Skin epidermis (tissue), 12 donors: Measurements from ENCODE around the gene FKBP9.

Experiments
- H3K27ac ChIP-seq, 21 experiments: fragments of 200-600 bp; sonication (generic) in 11 of 21; one replicate each; pipeline ENCODE4 v1.5.0; 2020; ENCODE audit warnings: mild to moderate bottlenecking in 3 of 21, inconsistent platforms in 2 of 21, moderate library complexity in 2 of 21
- H3K4me3 ChIP-seq, 7 experiments: fragments of 200-600 bp; sonication (generic) in 2 of 7; one replicate each; pipeline ENCODE4 v1.5.0; 2020; ENCODE audit warnings: inconsistent platforms in 2 of 7, mild to moderate bottlenecking in 2 of 7, moderate library complexity in 1 of 7

FKBP9 gene

DNA sequence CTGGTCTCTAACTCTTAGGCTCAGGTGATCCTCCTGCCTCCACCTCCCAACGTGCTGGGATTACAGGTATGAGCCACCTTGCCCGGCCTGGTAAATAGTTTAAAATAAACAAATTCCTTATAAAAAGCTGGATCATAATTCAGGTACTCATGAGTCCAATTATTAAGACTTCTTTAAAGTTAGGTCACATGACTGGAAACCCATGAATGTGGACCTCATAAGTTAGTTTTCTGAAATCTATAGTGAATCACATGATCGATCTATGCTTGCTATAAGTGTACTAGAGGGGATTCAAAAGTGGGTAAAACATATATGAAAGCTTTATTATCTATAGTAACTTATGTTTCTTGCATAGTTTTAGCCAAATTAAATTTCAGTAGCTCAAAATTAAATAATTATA lies 91.0 kb downstream of the FKBP9 start:
- Histone ChIP-seq H3K4me3 (no peak overlapping the region), H3K27ac (no peak overlapping the region)

DNA sequence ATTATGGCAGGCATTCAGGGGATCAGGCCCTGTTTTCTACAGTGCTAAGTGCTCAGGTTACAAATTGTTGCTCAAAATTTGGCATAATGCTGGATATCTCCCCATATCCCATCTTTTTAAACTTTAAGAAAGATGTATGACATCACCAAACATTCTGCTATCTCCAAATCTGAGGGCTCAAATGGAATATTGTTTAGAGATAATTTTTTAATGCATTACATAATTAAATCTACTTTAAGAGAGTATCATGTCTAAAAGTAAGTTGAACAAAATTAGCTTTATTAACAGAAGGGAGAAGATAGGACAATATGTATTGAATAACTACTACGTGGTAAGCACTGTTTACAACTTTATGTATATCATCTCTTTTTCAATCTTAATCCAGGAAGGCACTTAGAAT lies 91.5 kb downstream of the FKBP9 start:
- no peak overlapping the region for H3K4me3 ChIP-seq
- H3K27ac ChIP-seq, result no peak overlapping the region

DNA sequence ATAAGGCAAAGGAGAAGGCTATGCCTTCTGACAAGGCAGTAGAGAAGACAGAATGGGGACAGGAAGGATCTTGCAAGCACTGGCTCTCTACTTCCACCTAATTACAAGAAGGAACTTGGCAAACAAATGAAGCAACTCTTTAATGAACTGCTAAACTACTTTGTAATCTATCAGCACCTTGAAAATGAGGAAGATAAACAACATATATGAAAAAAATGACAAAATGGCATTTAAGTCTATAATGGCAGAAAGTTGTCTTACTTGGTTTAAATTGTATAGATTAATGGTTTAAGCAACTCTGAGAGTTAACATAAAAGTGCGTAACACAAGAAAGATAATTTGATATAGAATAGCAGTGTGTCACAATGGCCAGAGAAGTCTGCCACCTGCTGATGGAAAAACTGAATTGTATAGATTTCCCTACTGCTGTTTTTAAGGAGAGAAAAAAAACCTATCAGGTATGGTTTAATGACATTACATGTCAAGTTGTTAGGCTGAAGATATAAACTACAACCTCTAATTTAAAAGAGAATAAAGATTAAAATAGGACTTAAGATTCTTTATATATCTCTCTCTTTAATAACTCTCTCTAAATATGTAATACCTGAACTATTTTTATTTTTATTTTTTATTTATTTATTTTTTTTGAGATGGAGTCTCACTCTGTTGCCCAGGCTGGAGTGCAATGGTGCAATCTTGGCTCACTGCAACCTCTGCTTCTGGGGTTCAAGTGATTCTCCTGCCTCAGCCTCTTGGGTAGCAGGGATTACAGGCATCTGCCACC lies 93.5 kb downstream of the FKBP9 start:
- H3K27ac ChIP-seq, result peak overlapping the region in 16 of 21 experiments; percentile 9 to 81 (median 56)

DNA sequence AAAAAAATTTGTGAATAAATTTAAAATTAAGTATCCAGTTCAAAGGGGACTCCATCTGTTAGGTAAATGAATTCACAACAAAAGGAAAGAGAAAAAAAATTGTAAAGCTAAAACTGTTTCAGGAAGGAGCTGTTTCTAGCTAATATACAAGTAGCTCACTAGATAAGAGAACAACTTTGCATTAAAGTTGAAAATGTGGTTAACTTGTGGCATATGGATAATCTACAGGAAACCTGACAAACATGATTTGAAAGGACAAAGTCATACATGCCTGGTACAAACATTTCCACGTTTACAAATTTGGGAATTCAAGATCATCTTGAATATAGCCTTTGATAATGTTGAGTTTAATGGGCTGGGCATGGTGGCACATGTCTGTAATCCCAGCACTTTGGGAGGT lies 96.5 kb downstream of the FKBP9 start:
- Histone ChIP-seq H3K4me3 (no peak overlapping the region), H3K27ac (peak overlapping the region in 5 of 21 experiments; percentile 3 to 63 (median 19))

More for the DNA sequence above, 93.5 kb downstream of the FKBP9 start:
- peak overlapping the region in 1 of 7 experiments; percentile 4 for H3K4me3 ChIP-seq

DNA sequence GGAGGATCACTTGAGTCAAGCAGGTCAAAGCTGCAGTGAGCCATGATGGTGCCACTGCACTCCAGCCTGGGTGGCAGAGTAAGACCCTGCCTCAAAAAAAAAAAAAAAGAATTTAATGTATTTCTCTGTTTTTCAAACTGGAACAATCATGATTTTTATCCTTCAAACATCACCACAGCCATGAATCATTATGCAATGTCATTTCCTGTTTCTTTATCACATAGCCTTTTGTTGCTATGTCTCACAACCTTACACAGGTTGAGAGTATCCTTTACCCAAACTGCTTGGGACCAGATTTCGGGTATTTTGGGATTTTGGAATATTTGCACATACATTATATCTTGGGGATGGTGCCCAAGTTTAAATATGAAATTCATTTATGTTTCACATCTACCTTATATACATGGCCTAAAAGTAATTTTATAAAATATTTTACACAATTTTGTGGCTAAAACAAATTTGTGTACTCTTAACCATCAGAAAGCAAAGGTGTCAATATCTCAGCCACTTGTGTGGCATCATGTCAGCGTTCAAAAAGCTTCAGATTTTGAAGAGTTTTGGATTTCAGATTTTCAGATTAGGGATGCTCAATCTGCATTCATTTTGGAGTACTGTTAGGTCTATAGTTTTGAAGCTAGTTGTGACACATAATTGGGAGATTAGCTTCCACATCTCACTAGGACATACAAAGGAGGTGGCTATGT lies 97.2 kb downstream of the FKBP9 start:
- no peak overlapping the region for H3K4me3 ChIP-seq
- H3K27ac ChIP-seq, result peak overlapping the region in 5 of 21 experiments; percentile 2 to 63 (median 19)

DNA sequence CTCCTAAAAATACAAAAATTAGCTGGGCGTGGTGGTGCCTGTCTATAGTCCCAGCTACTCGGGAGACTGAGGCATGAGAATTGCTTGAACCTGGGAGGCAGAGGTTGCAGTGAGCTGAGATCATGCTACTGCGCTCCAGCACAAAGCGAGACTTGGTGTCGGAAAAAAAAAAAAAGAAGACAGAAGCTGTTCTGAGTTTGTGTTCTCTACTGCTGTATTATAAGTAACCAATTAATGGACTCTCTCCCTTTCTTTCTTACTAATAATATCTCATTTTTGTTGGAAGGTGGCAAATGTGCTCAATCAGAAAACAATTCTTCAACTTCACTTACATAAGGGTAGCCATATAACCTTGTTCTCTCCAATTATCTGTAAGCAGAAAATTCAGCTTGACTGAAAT lies 97.9 kb downstream of the FKBP9 start:
- Histone ChIP-seq H3K27ac (no peak overlapping the region), H3K4me3 (no peak overlapping the region)
